SK-N-SH treated with all-trans-retinoic acid at 6 μM for 48 hours (cell line): ENCODE measurements around the gene SLC35A2.
"Not testable (repeated sequence)": the region's sequence is repeated elsewhere in the genome, so short reads cannot be mapped to it uniquely, and the experiment has no call there.

Experiments
- ATAC-seq: fragments of 200-7000 bp; cut with Tn5 transposase; 3 replicates; pipeline ENCODE4 v1.9.1; 2020; ENCODE audit warnings: mild to moderate bottlenecking, moderate library complexity
- ARNTL ChIP-seq: fragments of 450-650 bp; formaldehyde crosslinking; IDR thresholded peaks from 2 replicates; pipeline ENCODE4 v1.5.0; 2020; ENCODE audit warnings: low read depth, mild to moderate bottlenecking, moderate library complexity, borderline replicate concordance
- BACH2 ChIP-seq: fragments of 250-450 bp; sonication (Bioruptor Pico); IDR thresholded peaks from 2 replicates; pipeline ENCODE4 v1.9.0; 2021; ENCODE audit warnings: mild to moderate bottlenecking, borderline replicate concordance
- CREB5 ChIP-seq: fragments of 250-450 bp; sonication (Bioruptor Pico); IDR thresholded peaks from 2 replicates; pipeline ENCODE4 v1.5.1; 2020; ENCODE audit warnings: low read depth, mild to moderate bottlenecking, moderate library complexity
- CSDC2 ChIP-seq: fragments of 250-450 bp; sonication (Bioruptor Pico); IDR thresholded peaks from 2 replicates; pipeline ENCODE4 v1.5.0; 2020; ENCODE audit warnings: mild to moderate bottlenecking, moderate library complexity
- GLIS3 ChIP-seq: fragments of 250-450 bp; sonication (Bioruptor Pico); IDR thresholded peaks from 2 replicates; pipeline ENCODE4 v1.5.0; 2020; ENCODE audit warnings: mild to moderate bottlenecking, moderate library complexity
- ISL1 ChIP-seq: fragments of 250-450 bp; sonication (Bioruptor Pico); IDR thresholded peaks from 2 replicates; pipeline ENCODE4 v2.1.2; 2022; ENCODE audit warnings: mild to moderate bottlenecking, moderate library complexity
- OSR1 ChIP-seq: fragments of 250-450 bp; sonication (Bioruptor Pico); IDR thresholded peaks from 2 replicates; pipeline ENCODE4 v1.8.0; 2022; ENCODE audit warnings: moderate library complexity, mild to moderate bottlenecking, inconsistent platforms
- POU6F1 ChIP-seq: fragments of 250-450 bp; sonication (Bioruptor Pico); IDR thresholded peaks from 2 replicates; pipeline ENCODE4 v1.8.0; 2021; ENCODE audit warnings: low read depth, mild to moderate bottlenecking, moderate library complexity, borderline replicate concordance
- PPARA ChIP-seq: fragments of 250-450 bp; sonication (Bioruptor Pico); IDR thresholded peaks from 2 replicates; pipeline ENCODE4 v1.5.0; 2020; ENCODE audit warnings: mild to moderate bottlenecking, borderline replicate concordance
- RARB ChIP-seq: fragments of 250-450 bp; sonication (Bioruptor Pico); IDR thresholded peaks from 2 replicates; pipeline ENCODE4 v1.8.0; 2021; ENCODE audit warnings: mild to moderate bottlenecking, moderate library complexity
- TCF4 ChIP-seq: fragments of 250-450 bp; sonication (Bioruptor Pico); IDR thresholded peaks from 2 replicates; pipeline ENCODE4 v1.8.0; 2021; ENCODE audit warnings: mild to moderate bottlenecking, moderate library complexity, borderline replicate concordance
- TOX ChIP-seq: fragments of 250-450 bp; sonication (Bioruptor Pico); IDR thresholded peaks from 2 replicates; pipeline ENCODE4 v1.8.0; 2021; ENCODE audit warnings: mild to moderate bottlenecking, moderate library complexity, borderline replicate concordance
- TSHZ2 ChIP-seq: fragments of 250-450 bp; sonication (Bioruptor Pico); IDR thresholded peaks from 2 replicates; pipeline ENCODE4 v1.5.0; 2020; ENCODE audit warnings: mild to moderate bottlenecking, moderate library complexity
- ZFP30 ChIP-seq: fragments of 450-650 bp; formaldehyde crosslinking; IDR thresholded peaks from 2 replicates; pipeline ENCODE4 v1.5.0; 2022; ENCODE audit warnings: mild to moderate bottlenecking, moderate library complexity
- ZNF565 ChIP-seq: fragments of 450-650 bp; formaldehyde crosslinking; conservative IDR thresholded peaks from 2 replicates; pipeline ENCODE4 v1.5.0; 2020; ENCODE audit warnings: low read depth, mild to moderate bottlenecking, moderate library complexity
- ZNF70 ChIP-seq: fragments of 450-650 bp; formaldehyde crosslinking; IDR thresholded peaks from 2 replicates; pipeline ENCODE4 v1.5.0; 2020; ENCODE audit warnings: mild to moderate bottlenecking, moderate library complexity
- ZNF8 ChIP-seq: fragments of 450-650 bp; formaldehyde crosslinking; IDR thresholded peaks from 2 replicates; pipeline ENCODE4 v1.5.0; 2020; ENCODE audit warnings: mild to moderate bottlenecking, moderate library complexity

SLC35A2 gene

GRCh38 chrX:48890296-48890925 lies 21.0 kb downstream of the SLC35A2 start:
- no peak for TF ChIP-seq ZFP30 (CRISPR knock-in tag)
- TF ChIP-seq CSDC2 (CRISPR knock-in tag), result no peak
- no peak for TF ChIP-seq ZNF565 (CRISPR knock-in tag)
- TF ChIP-seq GLIS3 (CRISPR knock-in tag), result no peak
- TF ChIP-seq POU6F1 (CRISPR knock-in tag), result no peak
- no peak for TF ChIP-seq ISL1
- TF ChIP-seq CREB5 (CRISPR knock-in tag), result no peak
- TF ChIP-seq ZNF70 (CRISPR knock-in tag), result no peak
- TF ChIP-seq RARB (CRISPR knock-in tag), result no peak
- TF ChIP-seq PPARA (CRISPR knock-in tag), result no peak
- TF ChIP-seq BACH2 (CRISPR knock-in tag), result no peak
- TF ChIP-seq, all 23 proteins: peak for 0
- no peak for ATAC-seq

GRCh38 chrX:48886586-48886985 lies 24.9 kb downstream of the SLC35A2 start:
- ATAC-seq, result not testable (repeated sequence)

GRCh38 chrX:48883729-48884128 lies 27.7 kb downstream of the SLC35A2 start:
- peak; percentile 86 for ATAC-seq
- no peak for TF ChIP-seq BACH2 (CRISPR knock-in tag)
- TF ChIP-seq CSDC2 (CRISPR knock-in tag), result no peak
- TF ChIP-seq ZNF8 (CRISPR knock-in tag), result no peak
- TF ChIP-seq ISL1, result no peak
- TF ChIP-seq ZNF565 (CRISPR knock-in tag), result no peak
- TF ChIP-seq RARB (CRISPR knock-in tag), result no peak
- no peak for TF ChIP-seq TSHZ2 (CRISPR knock-in tag)
- TF ChIP-seq ZFP30 (CRISPR knock-in tag), result no peak
- no peak for TF ChIP-seq GLIS3 (CRISPR knock-in tag)

- not testable (repeated sequence) for ATAC-seq
Observed at GRCh38 chrX:48876944-48877343, 34.5 kb downstream of the SLC35A2 start.

- ATAC-seq, result not testable (repeated sequence)
Observed at GRCh38 chrX:48872017-48872416, 39.4 kb downstream of the SLC35A2 start.

- TF ChIP-seq CSDC2 (CRISPR knock-in tag) (no peak), ISL1 (peak; percentile 67)
- peak; percentile 76 for ATAC-seq
Observed at GRCh38 chrX:48864210-48864609, 47.2 kb downstream of the SLC35A2 start.

- TF ChIP-seq TCF4 (CRISPR knock-in tag) (no peak), TSHZ2 (CRISPR knock-in tag) (no peak), OSR1 (CRISPR knock-in tag) (no peak), ZNF70 (CRISPR knock-in tag) (no peak), ZNF565 (CRISPR knock-in tag) (no peak), POU6F1 (CRISPR knock-in tag) (no peak), ARNTL (CRISPR knock-in tag) (no peak), PPARA (CRISPR knock-in tag) (no peak), TOX (CRISPR knock-in tag) (no peak), RARB (CRISPR knock-in tag) (no peak), ISL1 (no peak), BACH2 (CRISPR knock-in tag) (no peak), GLIS3 (CRISPR knock-in tag) (no peak)
- no peak for ATAC-seq
Observed at GRCh38 chrX:48854898-48855297, 56.5 kb downstream of the SLC35A2 start.
